C4-2B (cell line): ENCODE data around the gene ABCG2.

ENCODE experiments used
- H3K27ac ChIP-seq: fragments of 450-650 bp; 2 replicates; pipeline ENCODE4 v1.5.1; 2017
- CTCF ChIP-seq: fragments of 450-650 bp; conservative IDR thresholded peaks from 2 replicates; pipeline ENCODE4 v1.5.1; 2017; ENCODE audit warnings: mild to moderate bottlenecking
- ZFX ChIP-seq: fragments of 450-650 bp; IDR thresholded peaks from 2 replicates; pipeline ENCODE4 v1.6.1; 2017

ABCG2 gene

GRCh38 chr4:88102026-88102425, 56.4 kb downstream of the ABCG2 start:
- no peak for TF ChIP-seq ZFX
- no peak for TF ChIP-seq CTCF
- H3K27ac ChIP-seq = no peak overlapping the region

GRCh38 chr4:88101165-88101564, 57.3 kb downstream of the ABCG2 start:
- no peak overlapping the region for H3K27ac ChIP-seq
- TF ChIP-seq CTCF (no peak), ZFX (no peak)

GRCh38 chr4:88098993-88099752, 59.3 kb downstream of the ABCG2 start:
- H3K27ac ChIP-seq = no peak overlapping the region
- no peak for TF ChIP-seq CTCF
- TF ChIP-seq ZFX = no peak

- TF ChIP-seq ZFX (no peak), CTCF (no peak)
- H3K27ac ChIP-seq = no peak overlapping the region
These were observed 60.7 kb downstream of the ABCG2 start for GRCh38 chr4:88097781-88098180.

- H3K27ac ChIP-seq = no peak overlapping the region
- TF ChIP-seq CTCF = no peak
- no peak for TF ChIP-seq ZFX
These were observed 61.1 kb downstream of the ABCG2 start for GRCh38 chr4:88097301-88097700.

- TF ChIP-seq CTCF (no peak), ZFX (no peak)
- H3K27ac ChIP-seq = no peak overlapping the region
These were observed 64.6 kb downstream of the ABCG2 start for GRCh38 chr4:88093874-88094273.

- no peak overlapping the region for H3K27ac ChIP-seq
- no peak for TF ChIP-seq ZFX
- no peak for TF ChIP-seq CTCF
These were observed 67.1 kb downstream of the ABCG2 start for GRCh38 chr4:88091378-88091777.
